ENCODE measurements around the gene LRRIQ1. TPM values are rescaled to one million over a fixed set of nuclear protein-coding genes. Genes with fewer than 3 reads are reported as not detected.
A peak's percentile ranks its signal among the peaks of the same experiment; 100 is the strongest.
"Not testable (repeated sequence)": the region's sequence is repeated elsewhere in the genome, so short reads cannot be mapped to it uniquely, and the experiment has no call there.

Gene LRRIQ1
- total RNA-seq, 1 donor from 2014 or later, result 1.1 TPM

GRCh38 chr12:85190728-85191127 is 154.6 kb downstream of the LRRIQ1 start:
- DNase-seq, result no peak

GRCh38 chr12:85203809-85204208 is 167.7 kb downstream of the LRRIQ1 start:
- not testable (repeated sequence) for DNase-seq

GRCh38 chr12:85206543-85206942 is 170.4 kb downstream of the LRRIQ1 start:
- no peak for DNase-seq

- not testable (repeated sequence) for DNase-seq
These were observed 188.2 kb downstream of the LRRIQ1 start for GRCh38 chr12:85224339-85224738.

- no peak for DNase-seq
These were observed 189.3 kb downstream of the LRRIQ1 start for GRCh38 chr12:85225501-85225900.

- DNase-seq, result no peak
These were observed 201.2 kb downstream of the LRRIQ1 start for GRCh38 chr12:85237327-85237726.

GRCh38 chr12:85244561-85244960 is 208.4 kb downstream of the LRRIQ1 start:
- no peak for DNase-seq

- no peak for DNase-seq
These were observed 217.7 kb downstream of the LRRIQ1 start for GRCh38 chr12:85253853-85254252.

GRCh38 chr12:85257671-85258070 is 221.5 kb downstream of the LRRIQ1 start:
- DNase-seq, result no peak

GRCh38 chr12:85260447-85260846 is 224.3 kb downstream of the LRRIQ1 start:
- no peak for DNase-seq

GRCh38 chr12:85260896-85261295 is 224.7 kb downstream of the LRRIQ1 start:
- DNase-seq, result no peak

GRCh38 chr12:85266356-85266755 is 230.2 kb downstream of the LRRIQ1 start:
- DNase-seq, result no peak

GRCh38 chr12:85273381-85274314 is 237.5 kb downstream of the LRRIQ1 start:
- peak; percentile 32 for DNase-seq

GRCh38 chr12:85274315-85274651 is 238.1 kb downstream of the LRRIQ1 start:
- DNase-seq, result no peak

GRCh38 chr12:85275374-85275773 is 239.2 kb downstream of the LRRIQ1 start:
- DNase-seq, result peak; percentile 28

GRCh38 chr12:85277191-85277590 is 241.0 kb downstream of the LRRIQ1 start:
- DNase-seq, result peak; percentile 80

- DNase-seq, result peak; percentile 7
These were observed 241.9 kb downstream of the LRRIQ1 start for GRCh38 chr12:85277900-85278597.

GRCh38 chr12:85278598-85279448 is 242.7 kb downstream of the LRRIQ1 start:
- no peak for DNase-seq

GRCh38 chr12:85279449-85280164 is 243.5 kb downstream of the LRRIQ1 start:
- peak; percentile 43 for DNase-seq

GRCh38 chr12:85280165-85280983 is 244.2 kb downstream of the LRRIQ1 start, which contains the start of gene ALX1:
TSS of gene ALX1 (plus strand) at chr12:85280220. CDS start at chr12:85280262, 42 bp downstream.
- DNase-seq, result peak; percentile 70

Measured in tongue (tissue), 2 donors.